Measurements from ENCODE around the gene FRAT1. TPM values are rescaled to one million over a fixed set of nuclear protein-coding genes. Genes with fewer than 3 reads are reported as not detected.

The FRAT1 gene
- total and polyA plus RNA-seq, 2 of the 13 experiments (the other 11 are each of a cell fraction or from before 2014, with no cell fraction given) = 1.7 to 2.3 TPM

DNA sequence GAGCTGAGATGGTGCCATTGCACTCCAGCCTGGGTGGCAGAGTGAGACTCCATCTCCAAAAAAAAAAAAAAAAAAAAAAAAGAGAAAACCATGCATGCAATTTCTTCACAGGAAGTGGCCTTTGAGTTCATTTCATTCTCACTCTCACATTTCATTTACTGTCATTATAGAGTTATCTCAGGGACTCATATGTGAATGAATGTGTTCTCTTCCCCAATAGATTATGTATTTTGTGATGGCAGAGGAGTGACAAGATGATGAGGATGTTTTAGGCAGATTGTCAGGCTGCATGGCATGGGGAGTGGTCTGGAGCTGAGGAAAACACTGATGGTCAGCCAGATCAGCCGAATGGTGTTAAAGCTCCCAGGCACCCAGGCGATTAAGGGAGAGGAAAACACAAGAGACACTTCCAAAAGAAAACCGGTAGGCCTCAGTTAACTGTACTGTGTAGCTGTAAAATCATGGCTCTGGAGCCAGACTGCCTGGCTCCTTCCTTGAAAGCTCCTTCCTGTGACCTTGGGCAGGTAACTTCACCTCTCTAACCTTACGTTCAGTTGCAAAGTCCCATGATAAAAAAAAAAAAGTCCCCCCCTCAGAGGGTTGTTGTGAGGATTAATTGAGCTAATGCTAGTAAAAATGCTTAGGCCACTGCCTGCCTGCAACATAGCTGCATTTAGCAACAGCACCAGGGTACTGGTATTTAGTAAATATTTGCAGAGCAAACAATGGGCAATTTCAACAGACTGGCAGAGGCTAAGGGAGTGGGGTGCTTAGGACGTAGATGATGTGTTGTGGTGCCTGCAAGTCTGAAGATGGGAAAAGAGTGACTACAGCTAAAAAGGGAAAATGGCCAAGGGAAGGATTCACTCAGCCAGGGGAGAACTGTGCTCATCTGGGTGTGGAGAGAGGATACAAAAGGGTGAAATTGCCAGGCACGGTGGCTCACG lies 8.6 kb downstream of the FRAT1 start (continued):
- TF ChIP-seq SALL1 (CRISPR knock-in tag; IDR thresholded peaks at IDR 0.05) (peak; percentile 79), SOX5 (CRISPR knock-in tag; IDR thresholded peaks at IDR 0.05; ENCODE audit: borderline replicate concordance) (peak; percentile 87), GFI1 (CRISPR knock-in tag; IDR thresholded peaks at IDR 0.05; ENCODE audit: borderline replicate concordance) (peak; percentile 86), FOXA1 (IDR thresholded peaks at IDR 0.05) (peak; percentile 93), FOXA1 (CRISPR knock-in tag; IDR thresholded peaks at IDR 0.05) (peak; percentile 98), SMAD9 (CRISPR knock-in tag; IDR thresholded peaks at IDR 0.05) (no peak), ZNF614 (CRISPR knock-in tag; IDR thresholded peaks at IDR 0.05; ENCODE audit: borderline replicate concordance) (peak; percentile 90), PITX1 (CRISPR knock-in tag; IDR thresholded peaks at IDR 0.05) (peak; percentile 94), NFKBIZ (CRISPR knock-in tag; IDR thresholded peaks at IDR 0.05) (peak; percentile 78; the same call in 1 of the 2 replicates)
- TF ChIP-seq, protein P1, sequence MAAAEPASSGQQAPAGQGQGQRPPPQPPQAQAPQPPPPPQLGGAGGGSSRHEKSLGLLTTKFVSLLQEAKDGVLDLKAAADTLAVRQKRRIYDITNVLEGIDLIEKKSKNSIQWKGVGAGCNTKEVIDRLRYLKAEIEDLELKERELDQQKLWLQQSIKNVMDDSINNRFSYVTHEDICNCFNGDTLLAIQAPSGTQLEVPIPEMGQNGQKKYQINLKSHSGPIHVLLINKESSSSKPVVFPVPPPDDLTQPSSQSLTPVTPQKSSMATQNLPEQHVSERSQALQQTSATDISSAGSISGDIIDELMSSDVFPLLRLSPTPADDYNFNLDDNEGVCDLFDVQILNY (CRISPR knock-in tag; conservative IDR thresholded peaks at IDR 0.05) = no peak
- TF ChIP-seq, protein P2, sequence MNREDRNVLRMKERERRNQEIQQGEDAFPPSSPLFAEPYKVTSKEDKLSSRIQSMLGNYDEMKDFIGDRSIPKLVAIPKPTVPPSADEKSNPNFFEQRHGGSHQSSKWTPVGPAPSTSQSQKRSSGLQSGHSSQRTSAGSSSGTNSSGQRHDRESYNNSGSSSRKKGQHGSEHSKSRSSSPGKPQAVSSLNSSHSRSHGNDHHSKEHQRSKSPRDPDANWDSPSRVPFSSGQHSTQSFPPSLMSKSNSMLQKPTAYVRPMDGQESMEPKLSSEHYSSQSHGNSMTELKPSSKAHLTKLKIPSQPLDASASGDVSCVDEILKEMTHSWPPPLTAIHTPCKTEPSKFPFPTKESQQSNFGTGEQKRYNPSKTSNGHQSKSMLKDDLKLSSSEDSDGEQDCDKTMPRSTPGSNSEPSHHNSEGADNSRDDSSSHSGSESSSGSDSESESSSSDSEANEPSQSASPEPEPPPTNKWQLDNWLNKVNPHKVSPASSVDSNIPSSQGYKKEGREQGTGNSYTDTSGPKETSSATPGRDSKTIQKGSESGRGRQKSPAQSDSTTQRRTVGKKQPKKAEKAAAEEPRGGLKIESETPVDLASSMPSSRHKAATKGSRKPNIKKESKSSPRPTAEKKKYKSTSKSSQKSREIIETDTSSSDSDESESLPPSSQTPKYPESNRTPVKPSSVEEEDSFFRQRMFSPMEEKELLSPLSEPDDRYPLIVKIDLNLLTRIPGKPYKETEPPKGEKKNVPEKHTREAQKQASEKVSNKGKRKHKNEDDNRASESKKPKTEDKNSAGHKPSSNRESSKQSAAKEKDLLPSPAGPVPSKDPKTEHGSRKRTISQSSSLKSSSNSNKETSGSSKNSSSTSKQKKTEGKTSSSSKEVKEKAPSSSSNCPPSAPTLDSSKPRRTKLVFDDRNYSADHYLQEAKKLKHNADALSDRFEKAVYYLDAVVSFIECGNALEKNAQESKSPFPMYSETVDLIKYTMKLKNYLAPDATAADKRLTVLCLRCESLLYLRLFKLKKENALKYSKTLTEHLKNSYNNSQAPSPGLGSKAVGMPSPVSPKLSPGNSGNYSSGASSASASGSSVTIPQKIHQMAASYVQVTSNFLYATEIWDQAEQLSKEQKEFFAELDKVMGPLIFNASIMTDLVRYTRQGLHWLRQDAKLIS (CRISPR knock-in tag; IDR thresholded peaks at IDR 0.05) = peak; percentile 37; the same call in 1 of the 2 replicates
- TF ChIP-seq, protein P3, sequence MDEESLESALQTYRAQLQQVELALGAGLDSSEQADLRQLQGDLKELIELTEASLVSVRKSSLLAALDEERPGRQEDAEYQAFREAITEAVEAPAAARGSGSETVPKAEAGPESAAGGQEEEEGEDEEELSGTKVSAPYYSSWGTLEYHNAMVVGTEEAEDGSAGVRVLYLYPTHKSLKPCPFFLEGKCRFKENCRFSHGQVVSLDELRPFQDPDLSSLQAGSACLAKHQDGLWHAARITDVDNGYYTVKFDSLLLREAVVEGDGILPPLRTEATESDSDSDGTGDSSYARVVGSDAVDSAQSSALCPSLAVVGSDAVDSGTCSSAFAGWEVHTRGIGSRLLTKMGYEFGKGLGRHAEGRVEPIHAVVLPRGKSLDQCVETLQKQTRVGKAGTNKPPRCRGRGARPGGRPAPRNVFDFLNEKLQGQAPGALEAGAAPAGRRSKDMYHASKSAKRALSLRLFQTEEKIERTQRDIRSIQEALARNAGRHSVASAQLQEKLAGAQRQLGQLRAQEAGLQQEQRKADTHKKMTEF (CRISPR knock-in tag; IDR thresholded peaks at IDR 0.05) = peak; percentile 93
- TF ChIP-seq, protein P4, sequence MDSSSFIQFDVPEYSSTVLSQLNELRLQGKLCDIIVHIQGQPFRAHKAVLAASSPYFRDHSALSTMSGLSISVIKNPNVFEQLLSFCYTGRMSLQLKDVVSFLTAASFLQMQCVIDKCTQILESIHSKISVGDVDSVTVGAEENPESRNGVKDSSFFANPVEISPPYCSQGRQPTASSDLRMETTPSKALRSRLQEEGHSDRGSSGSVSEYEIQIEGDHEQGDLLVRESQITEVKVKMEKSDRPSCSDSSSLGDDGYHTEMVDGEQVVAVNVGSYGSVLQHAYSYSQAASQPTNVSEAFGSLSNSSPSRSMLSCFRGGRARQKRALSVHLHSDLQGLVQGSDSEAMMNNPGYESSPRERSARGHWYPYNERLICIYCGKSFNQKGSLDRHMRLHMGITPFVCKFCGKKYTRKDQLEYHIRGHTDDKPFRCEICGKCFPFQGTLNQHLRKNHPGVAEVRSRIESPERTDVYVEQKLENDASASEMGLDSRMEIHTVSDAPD (CRISPR knock-in tag; IDR thresholded peaks at IDR 0.05) = peak; percentile 60; the same call in 1 of the 2 replicates
- TF ChIP-seq, protein P5, sequence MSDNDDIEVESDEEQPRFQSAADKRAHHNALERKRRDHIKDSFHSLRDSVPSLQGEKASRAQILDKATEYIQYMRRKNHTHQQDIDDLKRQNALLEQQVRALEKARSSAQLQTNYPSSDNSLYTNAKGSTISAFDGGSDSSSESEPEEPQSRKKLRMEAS (IDR thresholded peaks at IDR 0.05) = peak; percentile 45
- TF ChIP-seq, protein P6, sequence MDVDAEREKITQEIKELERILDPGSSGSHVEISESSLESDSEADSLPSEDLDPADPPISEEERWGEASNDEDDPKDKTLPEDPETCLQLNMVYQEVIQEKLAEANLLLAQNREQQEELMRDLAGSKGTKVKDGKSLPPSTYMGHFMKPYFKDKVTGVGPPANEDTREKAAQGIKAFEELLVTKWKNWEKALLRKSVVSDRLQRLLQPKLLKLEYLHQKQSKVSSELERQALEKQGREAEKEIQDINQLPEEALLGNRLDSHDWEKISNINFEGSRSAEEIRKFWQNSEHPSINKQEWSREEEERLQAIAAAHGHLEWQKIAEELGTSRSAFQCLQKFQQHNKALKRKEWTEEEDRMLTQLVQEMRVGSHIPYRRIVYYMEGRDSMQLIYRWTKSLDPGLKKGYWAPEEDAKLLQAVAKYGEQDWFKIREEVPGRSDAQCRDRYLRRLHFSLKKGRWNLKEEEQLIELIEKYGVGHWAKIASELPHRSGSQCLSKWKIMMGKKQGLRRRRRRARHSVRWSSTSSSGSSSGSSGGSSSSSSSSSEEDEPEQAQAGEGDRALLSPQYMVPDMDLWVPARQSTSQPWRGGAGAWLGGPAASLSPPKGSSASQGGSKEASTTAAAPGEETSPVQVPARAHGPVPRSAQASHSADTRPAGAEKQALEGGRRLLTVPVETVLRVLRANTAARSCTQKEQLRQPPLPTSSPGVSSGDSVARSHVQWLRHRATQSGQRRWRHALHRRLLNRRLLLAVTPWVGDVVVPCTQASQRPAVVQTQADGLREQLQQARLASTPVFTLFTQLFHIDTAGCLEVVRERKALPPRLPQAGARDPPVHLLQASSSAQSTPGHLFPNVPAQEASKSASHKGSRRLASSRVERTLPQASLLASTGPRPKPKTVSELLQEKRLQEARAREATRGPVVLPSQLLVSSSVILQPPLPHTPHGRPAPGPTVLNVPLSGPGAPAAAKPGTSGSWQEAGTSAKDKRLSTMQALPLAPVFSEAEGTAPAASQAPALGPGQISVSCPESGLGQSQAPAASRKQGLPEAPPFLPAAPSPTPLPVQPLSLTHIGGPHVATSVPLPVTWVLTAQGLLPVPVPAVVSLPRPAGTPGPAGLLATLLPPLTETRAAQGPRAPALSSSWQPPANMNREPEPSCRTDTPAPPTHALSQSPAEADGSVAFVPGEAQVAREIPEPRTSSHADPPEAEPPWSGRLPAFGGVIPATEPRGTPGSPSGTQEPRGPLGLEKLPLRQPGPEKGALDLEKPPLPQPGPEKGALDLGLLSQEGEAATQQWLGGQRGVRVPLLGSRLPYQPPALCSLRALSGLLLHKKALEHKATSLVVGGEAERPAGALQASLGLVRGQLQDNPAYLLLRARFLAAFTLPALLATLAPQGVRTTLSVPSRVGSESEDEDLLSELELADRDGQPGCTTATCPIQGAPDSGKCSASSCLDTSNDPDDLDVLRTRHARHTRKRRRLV (CRISPR knock-in tag; IDR thresholded peaks at IDR 0.05) = no peak; the same call in 1 of the 2 replicates

Data from HepG2 (cell line).